GM18508 (cell line): Measurements from ENCODE around the gene FAM169A.
"Not testable (repeated sequence)": the region's sequence is repeated elsewhere in the genome, so short reads cannot be mapped to it uniquely, and the experiment has no call there.

Source experiments
- ATAC-seq: cut with Tn5 transposase; IDR thresholded peaks from one replicate; pipeline ENCODE4 v1.9.1; 2021; ENCODE audit warnings: moderate number of reproducible peaks; ENCODE audit not compliant: insufficient read depth, unreplicated experiment

Gene FAM169A

DNA sequence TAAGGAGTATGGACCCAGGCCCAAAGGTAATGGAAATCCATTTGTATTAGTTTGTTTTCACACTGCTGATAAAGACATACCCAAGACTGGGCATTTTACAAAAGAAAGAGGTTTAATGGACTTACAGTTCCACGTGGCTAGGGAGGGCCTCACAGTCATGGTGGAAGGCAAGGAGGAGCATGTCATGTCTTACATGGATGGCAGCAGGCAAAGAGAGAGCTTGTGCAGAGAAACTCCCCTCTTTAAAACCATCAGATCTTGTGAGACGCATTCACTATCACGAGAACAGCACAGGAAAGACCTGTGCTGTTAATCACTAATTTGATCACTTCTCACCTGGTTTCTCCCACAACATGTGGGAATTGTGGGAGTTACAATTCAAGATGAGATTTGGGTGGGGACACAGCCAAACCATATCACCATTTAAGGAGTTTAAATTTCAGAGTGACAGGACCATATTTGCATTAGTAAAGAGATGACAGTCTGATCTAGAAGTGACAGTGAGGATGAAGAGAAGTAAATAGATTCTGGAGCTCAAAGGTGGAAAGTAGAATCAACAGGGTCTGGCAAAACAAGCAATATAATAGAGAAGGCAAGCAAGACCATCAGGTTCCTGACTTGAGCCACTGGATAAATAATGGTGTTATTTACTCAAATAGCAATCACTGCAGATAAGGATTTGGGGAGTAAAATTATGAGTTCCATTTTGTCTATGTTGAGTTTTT is 7.5 kb upstream of the FAM169A start:
- no peak for ATAC-seq

DNA sequence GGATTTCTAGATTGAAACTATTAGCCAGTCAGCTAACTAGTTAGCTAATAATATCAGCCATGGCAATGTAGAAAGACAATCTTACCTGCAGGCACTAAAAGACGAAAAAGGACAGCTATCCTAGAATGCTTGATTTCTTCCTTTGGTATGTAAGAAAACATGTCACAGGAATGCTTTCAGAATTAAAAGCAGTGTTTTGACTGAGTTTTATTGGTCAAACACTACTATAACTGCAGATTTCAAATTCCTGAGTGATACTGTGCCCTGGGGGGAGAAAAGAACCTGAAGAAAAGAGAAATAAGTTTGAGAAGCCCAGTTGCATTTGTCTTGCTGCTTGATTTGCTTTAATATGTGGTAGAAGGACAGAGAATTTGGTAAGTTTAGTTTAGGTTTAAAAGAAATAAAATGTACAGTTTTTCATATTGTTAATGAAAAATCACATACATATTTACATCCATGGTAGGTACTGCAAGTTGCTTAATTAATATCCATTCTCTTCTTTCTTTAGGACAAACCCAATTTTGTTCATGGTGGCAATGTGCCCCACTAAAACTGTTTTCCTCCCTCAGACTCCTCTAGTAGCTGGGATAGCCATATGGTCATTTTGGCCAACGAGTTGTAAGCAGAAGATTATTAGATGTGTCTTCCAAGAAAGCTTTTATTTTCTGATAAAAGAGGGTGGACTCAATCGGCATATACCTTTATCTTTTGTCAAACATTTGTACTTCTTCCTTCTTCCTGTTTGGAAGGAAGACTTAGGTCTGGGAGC is 4.3 kb upstream of the FAM169A start:
- ATAC-seq = no peak

GRCh38 chr5:74869414-74869813 is 3.2 kb upstream of the FAM169A start:
- not testable (repeated sequence) for ATAC-seq

DNA sequence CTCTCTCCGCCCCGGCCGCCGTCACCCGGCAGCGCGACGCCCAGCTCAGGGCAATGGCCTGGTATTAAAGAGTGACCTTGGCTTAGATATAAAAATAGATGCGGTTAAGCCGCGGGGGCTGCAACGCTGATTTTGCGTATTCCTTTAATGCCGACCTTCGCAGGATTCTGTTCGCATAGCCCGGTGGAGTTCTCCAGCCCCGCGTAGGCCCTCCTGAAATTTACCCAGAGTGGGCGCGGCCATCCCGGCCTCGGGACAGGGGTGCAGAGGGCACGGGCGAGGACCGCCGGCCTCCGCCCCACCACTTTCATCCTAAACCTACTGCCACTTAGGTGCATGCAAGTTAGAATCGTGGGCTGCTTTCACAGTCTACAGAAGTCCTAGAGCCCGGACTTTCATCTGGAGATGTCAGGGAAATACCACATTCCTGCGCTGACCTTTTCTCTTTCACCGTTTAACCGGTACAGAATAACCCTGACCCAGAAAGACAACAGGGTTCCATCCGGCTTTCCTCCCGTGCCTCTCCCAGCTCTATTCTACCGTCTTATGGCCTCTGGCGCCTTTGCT is 492 bp upstream of the FAM169A start:
- ATAC-seq = no peak

- ATAC-seq = no peak
These were observed 857 bp downstream of the FAM169A start for GRCh38 chr5:74865256-74865803.

GRCh38 chr5:74864823-74865222 is 1.4 kb downstream of the FAM169A start:
- no peak for ATAC-seq

- no peak for ATAC-seq
These were observed 2.5 kb downstream of the FAM169A start for GRCh38 chr5:74863726-74864125.

- no peak for ATAC-seq
These were observed 4.0 kb downstream of the FAM169A start for GRCh38 chr5:74862221-74862620.

GRCh38 chr5:74856975-74857374 is 9.2 kb downstream of the FAM169A start:
- not testable (repeated sequence) for ATAC-seq

GRCh38 chr5:74853256-74853655 is 12.9 kb downstream of the FAM169A start:
- ATAC-seq = no peak

- ATAC-seq = no peak
These were observed 14.4 kb downstream of the FAM169A start for GRCh38 chr5:74851684-74852353.

DNA sequence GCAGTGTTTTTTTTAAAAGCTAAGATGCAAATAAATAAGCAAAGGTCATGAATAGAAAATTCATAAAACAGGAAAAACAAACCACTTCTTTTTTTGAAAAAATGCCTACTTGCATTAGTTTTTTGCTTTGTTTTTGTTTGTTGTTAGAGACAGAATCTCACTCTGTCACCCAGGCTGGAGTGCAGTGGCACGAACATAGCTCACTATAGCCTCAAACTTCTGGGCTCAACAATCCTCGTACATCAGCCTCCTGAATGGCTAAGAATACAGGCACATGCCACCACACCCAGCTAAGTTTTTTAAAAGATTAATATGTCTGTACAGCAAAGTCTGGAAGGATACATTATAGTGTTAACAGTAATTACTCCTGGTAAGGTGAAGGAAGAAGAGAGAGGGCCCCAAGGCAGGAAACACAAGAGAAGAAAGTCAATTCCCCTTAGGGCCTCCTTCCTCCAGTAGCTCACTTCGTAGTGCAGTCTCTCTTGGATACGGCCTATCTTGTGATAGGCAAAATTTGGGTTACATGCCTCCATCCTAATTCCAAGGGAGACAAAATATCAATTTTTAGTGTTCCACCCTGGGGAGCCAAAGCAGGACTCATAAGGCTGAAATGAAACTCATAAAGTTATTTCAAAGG is 15.3 kb downstream of the FAM169A start:
- ATAC-seq = no peak

DNA sequence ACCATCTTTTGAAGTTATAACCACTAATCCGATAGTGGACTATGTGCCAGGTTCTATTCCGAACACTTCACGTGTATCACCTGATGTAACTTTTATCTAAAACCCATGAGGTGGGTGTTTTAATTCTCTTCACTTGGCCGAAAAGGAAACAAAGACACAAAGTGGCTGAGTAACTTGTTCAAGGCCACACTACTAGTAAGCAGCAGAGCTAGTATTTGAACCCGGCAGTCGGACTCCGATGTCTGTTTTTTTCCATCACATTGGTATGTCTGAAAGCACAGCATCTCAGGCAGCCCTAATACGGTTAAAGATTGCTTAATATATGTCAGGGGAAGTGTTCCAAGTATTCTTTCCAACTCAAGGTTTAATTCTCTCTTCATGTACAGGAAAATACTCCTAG is 16.2 kb downstream of the FAM169A start:
- no peak for ATAC-seq

- no peak for ATAC-seq
These were observed 17.6 kb downstream of the FAM169A start for GRCh38 chr5:74848553-74849025.

DNA sequence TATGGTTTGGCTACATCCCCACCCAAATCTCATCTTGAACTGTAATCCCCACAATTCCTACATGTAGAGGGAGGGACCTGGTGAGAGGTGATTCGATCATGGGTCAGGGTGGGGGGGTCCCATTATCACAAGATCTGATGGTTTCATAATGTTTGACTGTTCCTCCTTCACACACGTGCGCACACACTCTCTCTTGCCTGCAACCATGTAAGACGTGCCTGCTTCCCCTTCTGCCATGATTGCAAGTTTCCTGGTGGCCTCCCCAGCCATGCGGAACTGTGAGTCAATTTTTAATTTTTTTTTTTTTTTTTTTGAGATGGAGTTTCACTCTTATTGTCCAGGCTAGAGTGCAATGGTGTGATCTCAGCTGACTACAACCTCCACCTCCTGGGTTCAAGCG is 27.0 kb downstream of the FAM169A start:
- no peak for ATAC-seq

GRCh38 chr5:74838262-74838661 is 27.9 kb downstream of the FAM169A start:
- ATAC-seq = no peak

- no peak for ATAC-seq
These were observed 29.1 kb downstream of the FAM169A start for GRCh38 chr5:74837115-74837514.

DNA sequence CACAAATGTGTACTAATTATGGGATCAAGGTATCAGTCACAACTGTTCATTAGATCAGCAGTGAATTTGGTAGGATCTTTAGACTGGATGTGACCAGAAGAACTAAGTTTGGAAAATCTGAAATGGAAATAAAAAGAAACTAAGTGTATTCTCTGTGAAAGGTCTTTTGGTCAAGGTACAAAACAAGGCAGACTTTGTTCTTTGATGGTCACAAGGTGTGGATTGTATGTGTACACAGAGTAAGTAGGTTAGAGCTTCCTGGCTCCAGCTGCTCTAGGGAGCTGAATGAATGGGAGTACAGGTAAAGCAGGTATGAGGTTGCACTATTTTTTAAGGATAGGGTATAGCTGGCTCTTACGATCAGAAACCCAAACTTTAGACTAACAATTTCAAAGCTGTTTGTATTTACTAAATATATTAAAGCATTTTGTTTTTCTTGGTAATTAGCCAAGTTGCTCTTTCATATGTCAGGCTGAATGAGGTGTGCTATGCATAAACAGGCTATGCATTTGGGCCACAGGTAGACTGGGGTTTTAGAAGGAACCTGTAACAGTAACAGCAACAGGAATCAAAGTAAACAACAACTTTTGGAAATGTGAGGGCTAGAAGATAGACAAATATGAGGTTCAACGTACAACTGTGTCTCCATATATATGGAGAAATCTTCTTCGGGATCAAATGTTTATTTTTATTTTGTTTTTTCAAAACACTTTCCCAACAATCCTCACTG is 32.5 kb downstream of the FAM169A start:
- ATAC-seq = no peak

DNA sequence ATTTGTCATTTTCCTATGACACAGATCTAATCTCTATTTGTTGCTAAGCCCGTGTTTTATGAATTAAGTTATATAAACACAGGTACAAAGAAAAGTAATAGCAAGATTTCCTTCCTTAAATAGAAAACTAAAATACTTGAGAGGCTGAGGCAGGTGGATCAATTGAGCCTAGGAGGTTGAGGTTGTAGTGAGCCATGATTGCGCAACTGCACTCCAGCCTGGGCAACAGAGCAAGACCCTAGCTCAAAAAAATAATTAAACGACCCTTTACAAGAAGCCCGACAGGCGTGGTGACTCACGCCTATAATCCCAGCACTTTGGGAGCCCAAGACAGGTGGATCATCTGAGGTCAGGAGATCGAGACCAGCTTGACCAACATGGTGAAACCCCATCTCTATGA is 36.8 kb downstream of the FAM169A start:
- ATAC-seq = no peak
